NCI-H1694 (cell line): ENCODE measurements around the gene ENPP3.

ENCODE experiments used
- DNase-seq: peaks from one replicate; lab custom pipeline; 2025; lab: John Stamatoyannopoulos, UW

ENPP3 gene

DNA sequence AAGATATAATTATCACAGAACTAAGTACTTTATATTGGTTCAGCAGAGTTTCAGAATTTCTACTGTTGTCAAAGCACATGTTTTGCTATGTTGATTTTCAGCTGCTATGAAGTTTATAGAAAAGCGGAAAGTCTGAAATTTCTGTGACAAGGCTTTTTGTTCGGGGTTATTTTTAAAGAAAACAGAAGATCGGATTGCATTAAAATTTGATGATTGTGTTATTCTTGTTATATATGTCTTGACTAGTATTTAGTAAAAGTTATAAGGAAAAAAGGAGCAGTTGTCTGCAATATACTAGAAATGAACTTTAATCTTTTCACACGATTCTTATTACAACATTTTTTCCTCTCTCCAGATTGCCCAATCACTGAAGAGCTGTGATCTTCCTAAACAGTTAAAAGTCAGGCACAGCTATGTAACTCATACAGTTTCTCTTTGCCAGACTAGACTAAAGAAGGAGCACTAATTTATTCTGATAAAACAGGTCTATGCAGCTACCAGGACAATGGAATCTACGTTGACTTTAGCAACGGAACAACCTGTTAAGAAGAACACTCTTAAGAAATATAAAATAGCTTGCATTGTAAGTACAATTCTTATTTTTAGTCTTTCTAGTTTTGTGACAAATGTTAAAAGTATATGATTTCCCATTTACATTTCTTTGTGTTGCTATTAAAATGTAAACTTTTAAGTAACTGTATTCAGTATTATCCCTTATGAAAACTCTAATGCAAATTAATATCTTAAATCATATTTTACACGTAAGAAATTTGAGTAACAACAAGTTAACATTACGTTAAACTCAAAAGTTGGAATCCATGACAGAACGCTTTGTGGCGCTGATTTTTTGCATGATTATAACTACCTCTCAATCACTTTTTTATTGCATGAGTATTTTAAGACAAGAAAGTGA lies at the start of gene ENPP3:
Gene ENPP3 (plus strand): TSS at position 423 of the 913 bp plus-strand sequence. CDS start 83 bp downstream, at position 506.
- no peak for DNase-seq

GRCh38 chr6:131587909-131588308 lies 49.2 kb upstream of the ENPP3 start:
- DNase-seq = no peak

GRCh38 chr6:131588643-131589042 lies 48.5 kb upstream of the ENPP3 start:
- DNase-seq = no peak

GRCh38 chr6:131592935-131593334 lies 44.2 kb upstream of the ENPP3 start:
- DNase-seq = no peak

DNA sequence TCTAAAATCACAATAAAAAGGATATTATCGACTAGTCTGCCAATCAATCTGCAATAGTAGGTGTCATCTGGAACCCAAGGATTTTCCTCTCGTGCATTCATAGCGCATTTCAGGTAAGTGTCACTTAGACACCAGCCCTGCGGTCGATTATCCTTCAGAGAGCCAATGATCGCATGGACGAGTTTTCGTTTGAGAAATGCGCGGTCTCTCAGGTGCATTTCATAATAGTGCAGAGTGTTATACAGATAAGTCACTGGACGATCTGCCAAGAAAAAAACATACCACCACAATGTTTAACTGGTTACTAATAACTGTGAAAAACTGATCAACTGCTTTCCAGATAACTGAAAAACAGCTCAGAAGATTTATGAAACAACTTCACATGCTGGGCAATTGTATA lies 43.0 kb upstream of the ENPP3 start:
- DNase-seq = no peak

- no peak for DNase-seq
Measured at GRCh38 chr6:131597446-131597845, 39.7 kb upstream of the ENPP3 start.

DNA sequence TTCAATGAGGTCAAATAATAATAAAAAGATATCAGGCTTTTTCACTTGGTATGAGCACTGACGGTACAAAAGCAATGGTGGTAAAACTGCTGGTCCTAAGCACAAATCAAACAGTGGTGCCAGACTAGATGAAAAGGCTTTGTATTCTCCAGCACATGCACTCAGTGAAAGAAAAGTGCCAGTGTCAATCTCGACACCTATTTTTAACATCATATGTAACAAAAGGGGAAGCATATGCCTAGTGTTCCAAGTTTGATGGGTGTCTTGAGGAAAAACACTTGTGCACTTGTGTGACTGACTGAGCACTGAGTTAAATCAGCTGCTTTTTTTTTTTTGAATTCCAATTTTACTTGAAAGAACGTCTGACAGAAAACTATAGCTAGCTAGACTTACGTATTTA lies 36.4 kb upstream of the ENPP3 start:
- no peak for DNase-seq

GRCh38 chr6:131602781-131603312 lies 34.3 kb upstream of the ENPP3 start:
- DNase-seq = no peak

DNA sequence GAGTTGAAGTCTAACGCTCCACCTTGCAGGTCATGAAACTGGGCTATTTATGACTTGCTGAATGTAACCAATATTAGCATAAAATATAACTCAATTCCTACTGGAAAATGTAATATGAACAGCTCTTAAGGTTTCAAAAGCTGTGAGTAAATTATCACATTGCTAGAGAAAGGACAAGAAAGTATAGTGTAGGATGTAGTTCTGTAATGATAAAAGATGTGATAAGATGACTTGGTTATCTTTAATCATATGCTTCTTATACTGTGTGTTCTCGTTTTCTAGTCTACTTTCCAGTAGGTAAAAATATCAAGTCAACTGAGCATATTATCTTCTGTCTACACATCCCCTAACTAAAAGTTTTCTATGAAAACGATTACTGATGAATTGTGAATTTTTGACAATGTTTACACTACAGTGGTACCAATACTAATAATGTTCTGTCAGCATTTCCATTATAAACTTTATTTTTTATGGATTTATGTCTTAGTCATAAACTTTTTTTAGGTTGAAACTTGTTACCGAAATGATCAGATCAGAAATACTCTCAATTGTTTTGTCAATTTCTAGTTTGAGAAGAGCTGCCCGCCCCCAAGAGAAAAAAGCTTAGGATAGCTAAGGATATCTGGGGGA lies 23.7 kb upstream of the ENPP3 start:
- no peak for DNase-seq

- no peak for DNase-seq
Measured at GRCh38 chr6:131615275-131615674, 21.8 kb upstream of the ENPP3 start.

- DNase-seq = peak; percentile 80
Measured at GRCh38 chr6:131627724-131628682, 9.1 kb upstream of the ENPP3 start, which contains the start of gene MED23. Gene MED23, minus strand, starts transcription at chr6:131628242. Its CDS starts 193 bp downstream, at chr6:131628049.

- DNase-seq = no peak
Measured at GRCh38 chr6:131628726-131629125, 8.4 kb upstream of the ENPP3 start.

GRCh38 chr6:131629651-131630050 lies 7.5 kb upstream of the ENPP3 start:
- no peak for DNase-seq

- DNase-seq = no peak
Measured at GRCh38 chr6:131631625-131632289, 5.3 kb upstream of the ENPP3 start.

DNA sequence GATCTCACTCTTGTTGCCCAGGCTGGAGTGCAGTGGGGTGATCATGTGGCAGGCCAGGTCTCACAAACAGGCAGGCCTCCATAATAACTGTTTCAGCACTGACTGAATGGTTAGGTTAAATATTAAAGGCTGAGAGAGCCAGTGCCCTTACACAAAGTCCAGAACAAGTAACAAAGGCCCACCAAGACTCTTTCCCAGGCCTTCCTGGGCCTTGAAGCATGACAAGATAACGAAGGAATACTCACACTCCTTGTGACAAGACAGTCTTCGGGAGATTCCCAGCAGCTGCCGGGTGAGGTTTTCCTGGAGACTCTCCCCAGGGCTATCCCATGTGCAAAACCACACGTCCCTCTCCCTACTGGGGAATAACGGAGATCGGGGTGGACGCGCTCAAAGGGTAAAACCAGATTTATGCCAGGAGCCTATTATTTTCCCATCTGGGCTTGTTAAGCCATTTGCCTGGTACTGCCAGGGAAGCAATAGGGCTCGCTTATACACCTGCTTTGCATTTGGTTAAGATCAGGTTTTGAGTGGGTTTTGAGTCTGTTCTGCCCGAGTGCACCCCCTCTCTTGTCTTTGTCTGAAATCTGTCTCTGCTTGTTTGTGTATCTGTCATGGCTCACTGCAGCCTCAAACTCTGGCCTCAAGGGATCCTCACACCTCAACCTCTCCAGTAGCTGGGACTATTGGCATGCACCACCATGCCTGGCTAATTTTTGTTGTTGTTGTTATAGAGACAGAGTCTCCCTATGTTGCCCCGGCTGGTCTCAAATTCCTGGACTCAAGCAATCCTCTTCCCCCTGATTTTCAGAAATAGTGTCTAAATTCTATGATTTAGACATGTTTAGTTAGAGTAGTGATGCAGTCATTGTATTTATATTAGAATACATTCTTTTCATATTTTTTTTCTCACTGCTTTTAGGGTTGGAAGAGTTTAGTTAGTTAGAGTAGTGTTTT lies 1.4 kb upstream of the ENPP3 start:
- DNase-seq = no peak

DNA sequence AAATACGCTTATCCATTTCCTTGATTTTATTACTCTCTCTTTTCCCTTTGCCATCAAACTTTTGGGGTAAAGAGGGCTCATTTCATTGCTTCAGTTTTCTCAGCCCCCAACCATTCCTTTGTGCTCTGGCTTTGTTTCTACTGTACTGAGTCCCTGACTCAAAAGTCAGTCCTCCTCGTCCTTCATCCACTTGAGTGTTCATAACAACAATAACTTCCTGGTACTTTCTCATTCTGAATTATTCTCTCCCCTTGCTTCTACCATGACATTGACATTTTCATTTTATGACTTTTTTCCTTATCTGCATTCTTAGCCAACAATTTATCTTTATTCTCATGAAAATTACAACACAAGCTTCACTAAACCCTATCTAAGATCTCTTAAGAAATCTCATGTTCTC lies 911 bp downstream of the ENPP3 start:
- no peak for DNase-seq

DNA sequence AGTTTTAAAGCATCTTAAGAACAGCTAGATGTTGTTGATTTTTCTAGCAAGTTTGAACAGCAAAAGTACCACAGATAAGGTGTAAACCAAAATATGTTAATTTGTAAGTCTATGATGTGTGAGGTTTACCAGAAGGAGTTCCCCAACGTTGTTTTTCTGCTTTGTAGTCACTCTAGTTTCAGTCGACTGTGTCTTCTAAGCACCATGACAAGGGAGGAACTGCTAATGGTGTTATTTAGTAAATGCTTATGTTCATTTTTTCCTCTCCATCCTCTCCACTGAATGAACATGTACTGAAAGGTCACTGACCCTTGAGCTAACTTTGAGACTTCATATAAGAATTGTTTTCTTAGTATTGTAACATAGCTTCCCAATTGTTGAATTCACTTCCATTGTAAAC lies 3.0 kb downstream of the ENPP3 start:
- no peak for DNase-seq

GRCh38 chr6:131640576-131640975 lies 3.5 kb downstream of the ENPP3 start:
- DNase-seq = no peak

DNA sequence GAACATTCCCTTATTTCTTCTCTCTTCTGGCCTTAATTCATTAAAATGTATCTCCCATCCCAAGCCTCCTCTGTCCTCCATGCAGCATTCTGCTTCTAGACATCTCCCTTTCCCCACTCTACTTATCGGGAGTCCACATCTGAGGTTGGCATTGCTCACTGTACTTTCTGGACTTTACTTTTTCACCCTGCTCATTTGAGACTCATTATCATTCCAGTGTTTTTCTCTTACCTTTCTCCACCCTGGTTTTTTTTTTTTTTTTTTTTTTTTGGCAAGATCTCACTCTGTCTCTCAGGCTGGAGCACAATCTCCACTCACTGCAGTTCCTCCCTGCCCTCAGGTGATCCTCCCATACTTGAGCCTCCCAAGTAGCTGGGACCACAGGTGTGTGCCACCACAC lies 4.5 kb downstream of the ENPP3 start:
- no peak for DNase-seq

DNA sequence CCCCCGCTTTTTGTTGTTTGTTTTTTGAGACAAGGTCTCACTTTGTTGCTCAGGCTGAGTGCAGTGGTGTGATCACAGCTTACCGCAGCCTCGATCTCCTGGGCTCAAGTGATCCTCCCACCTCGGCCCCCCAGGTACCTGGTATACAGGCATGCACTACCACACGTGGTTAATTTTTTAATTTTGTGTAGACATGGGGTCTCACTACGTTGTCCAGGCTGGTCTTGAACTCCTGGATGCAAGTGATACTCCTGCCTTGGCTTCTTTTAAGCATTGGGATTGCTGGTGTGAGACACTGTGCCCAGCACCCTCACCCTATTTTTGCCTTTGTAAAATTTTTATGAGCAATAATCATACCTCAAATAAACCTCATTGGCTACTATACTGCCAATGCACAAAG lies 5.5 kb downstream of the ENPP3 start:
- DNase-seq = no peak
